LNCAP (cell line): ENCODE data around the gene PASK.

Source experiments
- TF ChIP-seq, protein P1 (sequence below): fragments of 450-650 bp; IDR thresholded peaks from 2 replicates; pipeline ENCODE4 v1.5.1; 2017; ENCODE audit warnings: mild to moderate bottlenecking

The PASK gene

GRCh38 chr2:241112046-241112445 is 37.2 kb downstream of the PASK start:
- TF ChIP-seq, protein P1, sequence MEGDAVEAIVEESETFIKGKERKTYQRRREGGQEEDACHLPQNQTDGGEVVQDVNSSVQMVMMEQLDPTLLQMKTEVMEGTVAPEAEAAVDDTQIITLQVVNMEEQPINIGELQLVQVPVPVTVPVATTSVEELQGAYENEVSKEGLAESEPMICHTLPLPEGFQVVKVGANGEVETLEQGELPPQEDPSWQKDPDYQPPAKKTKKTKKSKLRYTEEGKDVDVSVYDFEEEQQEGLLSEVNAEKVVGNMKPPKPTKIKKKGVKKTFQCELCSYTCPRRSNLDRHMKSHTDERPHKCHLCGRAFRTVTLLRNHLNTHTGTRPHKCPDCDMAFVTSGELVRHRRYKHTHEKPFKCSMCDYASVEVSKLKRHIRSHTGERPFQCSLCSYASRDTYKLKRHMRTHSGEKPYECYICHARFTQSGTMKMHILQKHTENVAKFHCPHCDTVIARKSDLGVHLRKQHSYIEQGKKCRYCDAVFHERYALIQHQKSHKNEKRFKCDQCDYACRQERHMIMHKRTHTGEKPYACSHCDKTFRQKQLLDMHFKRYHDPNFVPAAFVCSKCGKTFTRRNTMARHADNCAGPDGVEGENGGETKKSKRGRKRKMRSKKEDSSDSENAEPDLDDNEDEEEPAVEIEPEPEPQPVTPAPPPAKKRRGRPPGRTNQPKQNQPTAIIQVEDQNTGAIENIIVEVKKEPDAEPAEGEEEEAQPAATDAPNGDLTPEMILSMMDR = no peak

GRCh38 chr2:241111440-241111805 is 37.8 kb downstream of the PASK start:
- TF ChIP-seq, protein P1 = no peak

GRCh38 chr2:241110607-241111439 is 38.4 kb downstream of the PASK start:
- TF ChIP-seq, protein P1 = no peak

- TF ChIP-seq, protein P1 = no peak
Measured at GRCh38 chr2:241110089-241110606, 39.1 kb downstream of the PASK start.

GRCh38 chr2:241109210-241110088 is 39.8 kb downstream of the PASK start:
- TF ChIP-seq, protein P1 = no peak

DNA sequence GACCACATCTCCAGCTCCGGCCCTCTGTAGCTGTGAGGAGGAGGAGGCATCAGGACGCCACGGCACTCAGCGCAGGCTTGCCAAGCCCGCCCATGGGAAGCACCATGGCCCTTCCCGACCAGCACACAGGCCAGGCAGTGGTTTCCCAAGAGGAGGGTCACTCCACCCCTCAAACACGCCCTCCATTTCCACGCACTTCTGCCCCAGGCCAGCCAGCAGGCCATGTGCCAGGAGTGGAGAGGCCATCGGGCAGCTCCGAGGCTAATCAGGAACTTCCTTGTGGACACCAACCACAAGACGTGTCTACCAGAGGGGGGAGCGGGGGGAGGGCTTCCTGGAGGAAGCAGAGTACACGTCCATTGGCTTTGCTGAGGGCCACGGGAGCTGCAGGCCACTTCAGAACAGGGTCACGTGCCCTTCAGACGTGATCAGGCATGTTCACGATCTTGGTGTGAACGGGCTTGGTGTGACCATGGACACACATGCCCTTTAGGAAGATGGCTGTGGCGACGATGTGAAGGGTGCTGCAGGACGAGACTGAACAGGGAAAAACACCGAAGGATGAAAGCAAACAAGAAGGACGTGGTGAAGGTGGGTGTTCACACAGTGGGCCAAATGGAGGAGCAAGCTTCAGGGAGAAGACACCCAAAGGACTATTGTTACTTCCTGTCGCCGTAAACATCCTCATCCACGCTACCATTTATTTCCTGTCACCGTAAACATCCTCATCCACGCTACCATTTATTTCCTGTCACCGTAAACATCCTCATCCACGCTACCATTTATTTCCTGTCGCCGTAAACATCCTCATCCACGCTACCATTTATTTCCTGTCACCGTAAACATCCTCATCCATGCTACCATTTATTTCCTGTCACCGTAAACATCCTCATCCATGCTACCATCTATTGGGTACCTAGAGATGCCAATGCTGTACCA is 40.7 kb downstream of the PASK start:
- TF ChIP-seq, protein P1 = no peak
